ENCODE data around the gene TESK2.

The TESK2 gene

DNA sequence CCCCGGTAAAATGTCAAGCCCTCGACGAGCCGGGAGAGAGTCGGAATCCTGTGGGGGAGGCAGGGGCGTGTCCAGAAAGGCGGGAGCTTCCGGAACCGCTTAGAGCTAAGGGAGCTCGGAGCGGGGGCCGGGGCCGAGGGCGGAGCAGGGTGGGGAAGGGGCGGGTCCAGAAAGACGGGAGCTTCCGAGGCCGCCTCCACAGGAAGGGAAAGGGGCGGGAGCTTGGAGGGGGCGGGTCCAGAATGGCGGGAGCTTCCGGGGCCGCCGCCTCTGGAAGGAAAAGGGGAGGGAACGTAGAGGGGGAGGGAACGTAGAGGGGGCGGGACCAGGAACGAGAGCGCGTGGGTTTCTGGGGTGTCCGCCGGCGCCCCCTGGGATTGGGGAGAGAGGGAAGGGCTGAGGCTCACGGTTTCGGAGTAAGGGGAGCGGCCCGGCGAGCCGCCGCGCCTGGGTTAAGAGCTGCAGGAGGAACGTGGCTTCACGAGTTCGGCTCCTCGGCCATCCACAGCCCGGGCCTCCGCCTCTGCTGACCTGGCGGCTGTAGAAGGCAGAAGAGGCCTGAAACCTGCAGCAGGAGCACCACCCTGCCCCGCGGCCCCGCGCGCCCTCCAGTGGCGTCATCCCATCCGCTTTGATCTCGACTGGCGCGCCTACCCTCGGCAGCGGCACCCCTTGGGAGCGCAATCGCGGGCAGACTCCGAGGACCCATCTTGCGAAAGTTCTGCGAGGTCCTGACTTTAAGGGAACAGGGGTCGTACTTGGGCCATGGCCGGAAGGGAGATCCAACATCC, 187.2 kb downstream of the TESK2 start:
- peak overlapping the region; percentile 90 for H3K9ac ChIP-seq (ENCODE audit: low read depth, low read length)
- H3K9me3 ChIP-seq (ENCODE audit: control insufficient read depth, insufficient read depth, low read length) = no peaks in the 10 kb centered on the region
- peaks cover 23% of the 10 kb centered on the region for H3K4me1 ChIP-seq (ENCODE audit: insufficient read depth, low read length)
- no peaks in the 10 kb centered on the region for H3K36me3 ChIP-seq (ENCODE audit: insufficient read depth, low read length)

GRCh38 chr1:45302505-45303150, 188.3 kb downstream of the TESK2 start:
- Histone ChIP-seq H3K36me3 (ENCODE audit: insufficient read depth, low read length) (no peaks in the 10 kb centered on the region), H3K9ac (ENCODE audit: low read depth, low read length) (peak overlapping the region; percentile 81), H3K4me1 (ENCODE audit: insufficient read depth, low read length) (peaks cover 21% of the 10 kb centered on the region), H3K9me3 (ENCODE audit: control insufficient read depth, insufficient read depth, low read length) (no peaks in the 10 kb centered on the region)

DNA sequence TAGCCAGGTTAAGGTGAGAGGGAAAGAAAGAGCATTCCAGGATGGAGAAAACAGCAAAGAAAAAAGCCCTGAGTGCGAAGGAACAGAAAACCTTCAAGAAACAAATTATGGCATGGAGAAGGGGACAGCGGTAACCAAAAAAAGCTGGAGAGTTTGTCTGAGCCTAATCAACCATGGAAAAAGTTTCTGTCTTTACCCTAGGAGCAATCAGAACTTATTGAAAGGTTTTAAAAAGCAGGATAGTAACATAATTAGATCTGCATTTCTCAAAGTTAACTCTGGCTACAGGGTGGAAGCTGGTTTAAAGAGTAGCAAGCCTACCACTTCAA, 190.3 kb downstream of the TESK2 start:
- no peak overlapping the region for H3K9ac ChIP-seq (ENCODE audit: low read depth, low read length)
- peaks cover 2% of the 10 kb centered on the region for H3K4me1 ChIP-seq (ENCODE audit: insufficient read depth, low read length)
- no peaks in the 10 kb centered on the region for H3K36me3 ChIP-seq (ENCODE audit: insufficient read depth, low read length)
- no peaks in the 10 kb centered on the region for H3K9me3 ChIP-seq (ENCODE audit: control insufficient read depth, insufficient read depth, low read length)

- Histone ChIP-seq H3K9me3 (ENCODE audit: control insufficient read depth, insufficient read depth, low read length) (no peaks in the 10 kb centered on the region), H3K9ac (ENCODE audit: low read depth, low read length) (no peak overlapping the region), H3K4me1 (ENCODE audit: insufficient read depth, low read length) (no peaks in the 10 kb centered on the region), H3K36me3 (ENCODE audit: insufficient read depth, low read length) (no peaks in the 10 kb centered on the region)
Observed at GRCh38 chr1:45299981-45300668, 190.8 kb downstream of the TESK2 start.

DNA sequence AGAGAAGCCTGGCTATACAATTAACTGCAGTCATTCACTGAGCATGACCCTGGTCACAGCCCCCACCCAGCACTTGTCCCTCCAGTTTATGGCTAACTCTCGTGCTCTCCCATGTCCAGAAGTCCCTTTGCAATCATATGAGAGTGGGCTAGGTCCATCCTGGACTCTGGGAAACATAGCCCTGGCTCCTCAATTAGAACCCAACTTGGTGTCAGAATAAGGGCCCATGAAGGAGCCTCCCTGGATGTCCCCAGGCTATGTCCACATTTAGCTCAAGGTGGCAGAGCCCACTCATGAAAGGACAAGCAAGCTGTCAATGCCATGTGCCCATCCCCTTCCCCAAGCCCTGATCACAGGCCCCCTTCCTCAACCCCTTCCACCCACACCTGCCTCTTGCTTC, 191.7 kb downstream of the TESK2 start:
- Histone ChIP-seq H3K9ac (ENCODE audit: low read depth, low read length) (no peak overlapping the region), H3K9me3 (ENCODE audit: control insufficient read depth, insufficient read depth, low read length) (no peaks in the 10 kb centered on the region), H3K36me3 (ENCODE audit: insufficient read depth, low read length) (no peaks in the 10 kb centered on the region), H3K4me1 (ENCODE audit: insufficient read depth, low read length) (no peaks in the 10 kb centered on the region)

GRCh38 chr1:45297666-45298356, 193.2 kb downstream of the TESK2 start:
- Histone ChIP-seq H3K9me3 (ENCODE audit: control insufficient read depth, insufficient read depth, low read length) (no peaks in the 10 kb centered on the region), H3K9ac (ENCODE audit: low read depth, low read length) (no peak overlapping the region), H3K4me1 (ENCODE audit: insufficient read depth, low read length) (no peaks in the 10 kb centered on the region)

More at GRCh38 chr1:45297666-45298356, 193.2 kb downstream of the TESK2 start:
- H3K36me3 ChIP-seq (ENCODE audit: insufficient read depth, low read length) = no peaks in the 10 kb centered on the region

Data from ES-I3 (cell line).